Fibroblast of pulmonary artery (primary cell): ENCODE measurements around the gene EDRF1.

Source experiments
- DNase-seq: peaks from one replicate; pipeline ENCODE4 v3.0.0-alpha.2; 2010; ENCODE audit warnings: low read depth
- H3K4me3 ChIP-seq: replicated peaks from 2 replicates; pipeline ENCODE4 v1.5.1; 2011; ENCODE audit warnings: low read depth, mild to moderate bottlenecking, control low read depth, low read length, moderate library complexity
- CTCF ChIP-seq: IDR thresholded peaks from 2 replicates; pipeline ENCODE4 v1.5.1; 2011; ENCODE audit warnings: mild to moderate bottlenecking, control low read depth, low read length, inconsistent platforms; ENCODE audit errors: missing control alignments

EDRF1 gene

DNA sequence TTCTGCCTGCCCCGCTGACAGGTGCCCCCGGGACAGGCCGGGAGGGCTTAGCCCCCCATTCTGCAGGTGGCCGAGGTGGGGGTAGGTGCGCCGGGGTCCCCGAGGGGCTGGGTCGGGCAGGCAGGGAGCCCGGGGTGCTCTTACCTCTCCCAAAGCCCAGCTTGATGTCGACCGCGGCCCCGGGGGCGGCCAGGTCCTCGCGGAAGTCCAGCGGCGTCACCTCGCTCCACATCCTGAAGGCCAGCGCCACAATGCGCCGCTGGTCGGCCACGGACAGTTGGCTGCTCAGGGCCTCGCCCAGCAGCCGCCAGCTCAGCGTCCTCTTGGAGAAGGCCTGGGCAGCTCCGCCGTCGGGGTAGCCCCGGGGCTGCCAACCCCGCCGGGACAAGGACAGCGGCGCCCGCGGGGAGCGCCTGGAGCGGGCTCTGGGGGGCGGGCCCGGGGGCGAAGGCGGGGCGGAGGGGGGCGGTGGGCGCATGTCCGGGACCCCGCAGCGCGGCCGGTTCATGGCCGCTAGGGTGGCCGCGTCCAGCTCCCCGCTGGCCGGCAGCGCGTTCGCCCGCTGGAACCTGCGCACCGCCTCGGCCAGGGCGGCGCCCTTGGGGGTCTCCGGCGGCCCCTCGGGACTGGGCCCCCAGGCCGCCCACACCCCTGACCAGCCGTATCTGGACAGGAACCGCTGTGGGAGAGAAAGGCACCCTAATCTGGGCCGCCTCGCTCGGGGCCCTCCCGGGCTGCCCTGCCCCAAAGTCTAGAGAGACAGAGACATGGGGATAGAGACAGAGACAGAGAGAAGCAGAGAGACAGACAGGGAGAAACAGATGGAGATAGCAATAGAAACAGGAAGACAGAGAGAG lies 54.4 kb downstream of the EDRF1 start:
- DNase-seq = no peak
- no peak for TF ChIP-seq CTCF
- H3K4me3 ChIP-seq = no peak overlapping the region

- DNase-seq = no peak
- TF ChIP-seq CTCF = no peak
Observed at GRCh38 chr10:125774581-125775191, 55.2 kb downstream of the EDRF1 start.

DNA sequence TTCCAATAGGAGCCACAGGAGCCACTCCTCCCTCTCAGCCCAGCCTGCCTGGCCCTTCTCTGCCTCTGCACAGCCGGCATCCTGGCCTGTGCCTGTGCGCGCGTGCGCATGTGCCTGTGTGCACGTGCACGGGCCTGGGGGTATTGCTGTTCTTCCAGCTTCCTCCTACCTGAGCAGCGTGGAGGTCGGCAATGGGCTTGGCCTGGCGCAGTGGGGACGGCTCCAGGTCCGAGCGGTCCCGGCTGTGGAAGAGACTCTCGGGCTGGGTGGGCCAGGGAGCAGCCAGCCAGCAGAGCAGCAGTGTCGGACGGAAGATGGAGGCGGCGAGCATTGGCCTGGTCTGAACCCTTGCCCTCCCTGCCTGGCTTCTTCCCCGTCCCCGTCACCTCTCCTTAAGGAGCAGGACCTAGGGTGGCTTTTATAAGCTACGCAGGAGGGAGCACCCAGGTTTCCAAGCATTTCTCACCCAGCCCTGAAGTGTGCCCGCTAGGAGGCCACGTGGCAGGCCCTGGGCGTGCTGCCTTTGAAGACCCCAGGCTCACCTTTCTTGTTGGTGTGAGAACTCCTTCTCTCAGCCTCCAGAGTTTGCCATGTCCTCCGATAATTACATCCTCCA lies 56.1 kb downstream of the EDRF1 start, which contains the start of gene MMP21:
Gene MMP21, minus strand, starts transcription at position 331 of the 616 bp plus-strand sequence. Its CDS starts 0 bp downstream, at position 331.
- DNase-seq = no peak
- no peak for TF ChIP-seq CTCF
- H3K4me3 ChIP-seq = no peak within 1 kb of the TSS

More at GRCh38 chr10:125774581-125775191, 55.2 kb downstream of the EDRF1 start:
- no peak overlapping the region for H3K4me3 ChIP-seq

GRCh38 chr10:125777806-125778205 lies 58.3 kb downstream of the EDRF1 start:
- H3K4me3 ChIP-seq = no peak overlapping the region
- no peak for DNase-seq
- no peak for TF ChIP-seq CTCF

- no peak for DNase-seq
- no peak for TF ChIP-seq CTCF
- no peak overlapping the region for H3K4me3 ChIP-seq
Observed at GRCh38 chr10:125778556-125778955, 59.0 kb downstream of the EDRF1 start.

GRCh38 chr10:125779403-125780327 lies 60.2 kb downstream of the EDRF1 start:
- no peak for TF ChIP-seq CTCF
- no peak for DNase-seq
- H3K4me3 ChIP-seq = no peak overlapping the region
